SK-N-MC (cell line): ENCODE data around the gene PRRT4.

Source experiments
- EZH2 ChIP-seq: fragments of 200-600 bp; sonication (generic); IDR thresholded peaks from one replicate; pipeline ENCODE4 v1.6.1; 2017; ENCODE audit warnings: antibody characterized with exemption
- FOXP2 ChIP-seq: optimal IDR thresholded peaks from 2 replicates; pipeline ENCODE3; 2011; ENCODE audit warnings: mild to moderate bottlenecking, moderate library complexity; ENCODE audit not compliant: insufficient read depth; ENCODE audit errors: extremely low read length, control extremely low read depth
- POLR2AphosphoS5 ChIP-seq: IDR thresholded peaks from 2 replicates; pipeline ENCODE4 v1.6.1; 2012; ENCODE audit warnings: mild to moderate bottlenecking, low read depth, low read length, borderline replicate concordance

DNA sequence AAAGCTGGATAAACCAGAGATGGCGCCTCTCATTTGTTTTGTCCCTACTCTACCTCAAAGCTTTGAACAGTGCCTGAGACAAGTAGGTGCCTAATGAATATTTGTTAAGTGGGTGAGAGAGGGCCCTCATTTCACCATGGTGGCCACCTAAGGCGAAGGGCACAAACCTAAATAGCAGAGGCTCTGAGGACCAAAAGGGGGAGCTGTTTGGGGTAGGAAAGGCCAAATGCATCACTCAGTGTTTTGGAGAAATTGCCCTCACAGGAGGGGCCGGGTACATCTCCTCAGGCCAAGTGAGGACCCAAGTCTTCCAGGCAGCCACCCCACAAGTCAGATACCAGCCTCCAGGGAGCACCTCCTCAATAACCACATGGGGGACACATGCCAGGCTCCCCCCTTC lies 34.3 kb upstream of the PRRT4 start:
- TF ChIP-seq EZH2 (no peak), POLR2AphosphoS5 (no peak), FOXP2 (no peak)
